Ectodermal cell (in vitro differentiated cells): ENCODE results near the gene PARK7.

Experiments
- H3K27ac ChIP-seq: 2 replicates; pipeline ENCODE4 v1.7.0; 2013; ENCODE audit warnings: mild to moderate bottlenecking, low read depth, low read length; ENCODE audit not compliant: insufficient read depth, poor library complexity, severe bottlenecking
- H3K27me3 ChIP-seq: 2 replicates; pipeline ENCODE4 v1.7.0; 2013; ENCODE audit warnings: mild to moderate bottlenecking, low read length; ENCODE audit not compliant: insufficient read depth, control insufficient read depth, poor library complexity, severe bottlenecking
- H3K36me3 ChIP-seq: one replicate; pipeline ENCODE4 v1.7.0; 2013; ENCODE audit warnings: low read length; ENCODE audit not compliant: control insufficient read depth, insufficient read depth
- H3K4me1 ChIP-seq: one replicate; pipeline ENCODE4 v1.7.0; 2013; ENCODE audit warnings: low read length; ENCODE audit not compliant: control insufficient read depth, insufficient read depth
- H3K4me3 ChIP-seq: 2 replicates; pipeline ENCODE4 v1.7.0; 2013; ENCODE audit warnings: low read depth, low read length, control low read depth; ENCODE audit not compliant: insufficient read depth
- H3K9me3 ChIP-seq: 2 replicates; pipeline ENCODE4 v1.7.0; 2013; ENCODE audit warnings: mild to moderate bottlenecking, low read length, moderate library complexity; ENCODE audit not compliant: control insufficient read depth
- WGBS, 2 experiments: methylation state at CpG; one replicate each; pipeline ENCODE4 v1.1.7; 2013; ENCODE audit warnings: missing lambda C conversion rate in 2 of 2; 5-methylcytosine and 5-hydroxymethylcytosine counted together

PARK7 gene

GRCh38 chr1:8032366-8032910 lies 70.9 kb downstream of the PARK7 start:
- WGBS, 2 experiments = 92 to 93% methylated on average over 3 of the region's 3 CpGs
- H3K27ac ChIP-seq = no peak overlapping the region
- no peak overlapping the region for H3K4me3 ChIP-seq
- H3K9me3 ChIP-seq = no peaks in the 10 kb centered on the region
- H3K36me3 ChIP-seq = no peaks in the 10 kb centered on the region
- H3K4me1 ChIP-seq = peaks cover 9% of the 10 kb centered on the region
- peaks cover under 1% of the 10 kb centered on the region for H3K27me3 ChIP-seq

DNA sequence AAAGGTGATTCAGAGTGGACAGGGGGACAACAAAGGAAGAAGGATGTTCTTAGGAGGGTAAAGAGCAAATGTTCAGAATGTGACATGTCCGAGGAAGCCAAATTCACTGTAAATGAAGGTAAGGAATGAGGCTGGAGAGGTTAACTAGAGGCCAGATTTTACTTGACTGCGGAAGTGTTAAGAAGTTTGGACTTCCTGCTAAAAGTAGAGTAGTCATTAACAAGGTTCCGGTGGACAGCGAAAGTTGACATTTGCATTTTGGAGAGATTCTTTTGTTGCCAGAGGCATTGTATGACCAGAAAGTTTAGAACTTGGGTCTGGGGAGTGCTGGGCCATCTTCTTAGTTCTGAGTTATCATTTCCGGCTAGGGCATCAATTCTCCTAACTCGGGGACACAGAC lies 71.8 kb downstream of the PARK7 start:
- Histone ChIP-seq H3K36me3 (no peaks in the 10 kb centered on the region), H3K9me3 (no peaks in the 10 kb centered on the region), H3K4me1 (peaks cover 2% of the 10 kb centered on the region), H3K27ac (no peak overlapping the region), H3K4me3 (no peak overlapping the region), H3K27me3 (no peaks in the 10 kb centered on the region)
- WGBS, 2 experiments = 94 to 95% methylated on average over 5 to 6 of the region's 6 CpGs
